SW480 (cell line): ENCODE data around the gene SPTBN4.
"Not testable (repeated sequence)": the region's sequence is repeated elsewhere in the genome, so short reads cannot be mapped to it uniquely, and the experiment has no call there.

Experiments used
- DNase-seq: peaks from one replicate; pipeline ENCODE4 v3.0.0-alpha.2; 2016; ENCODE audit warnings: low spot score

SPTBN4 gene

GRCh38 chr19:40466985-40467734, at the start of gene SPTBN4:
TSS of gene SPTBN4 (plus strand) at chr19:40467001. CDS start at chr19:40472622, 5,621 bp downstream.
- no peak for DNase-seq

DNA sequence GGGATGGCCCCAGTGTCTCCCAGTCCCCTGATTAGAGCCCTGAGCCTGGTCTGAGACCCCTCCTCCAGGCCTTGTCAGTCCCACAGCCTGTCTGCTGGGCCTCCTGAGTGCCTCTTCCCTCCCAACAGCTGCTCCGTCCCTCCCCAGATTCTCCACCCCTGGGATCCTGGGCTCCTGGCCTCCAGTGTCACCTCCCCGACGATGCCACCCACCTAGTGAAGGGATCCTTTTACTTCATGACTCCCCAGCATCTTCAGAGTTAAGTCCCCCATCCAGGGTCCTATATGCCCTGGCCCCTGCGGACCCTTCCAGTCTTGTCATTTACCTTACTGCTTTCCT, 49.2 kb upstream of the SPTBN4 start:
- DNase-seq = no peak

DNA sequence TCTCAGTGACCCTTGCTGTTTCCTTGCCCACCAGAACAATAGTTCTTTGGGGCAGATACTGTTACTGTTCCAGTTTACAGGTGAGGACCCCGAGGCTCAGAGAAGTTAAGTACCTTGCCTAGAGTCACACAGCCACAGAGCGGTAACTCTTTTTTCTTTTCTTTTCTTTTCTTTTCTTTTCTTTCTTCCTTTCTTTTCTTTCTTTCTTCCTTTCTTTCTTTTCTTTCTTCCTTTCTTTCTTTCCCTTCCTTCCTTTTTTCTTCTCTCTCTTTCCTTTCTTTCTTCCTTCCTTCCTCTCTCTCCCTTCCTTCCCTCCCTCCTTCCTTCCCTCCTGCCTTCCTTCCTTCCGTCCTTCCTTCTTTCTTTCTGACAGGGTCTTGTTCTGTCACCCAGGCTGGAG, 48.8 kb upstream of the SPTBN4 start:
- no peak for DNase-seq

DNA sequence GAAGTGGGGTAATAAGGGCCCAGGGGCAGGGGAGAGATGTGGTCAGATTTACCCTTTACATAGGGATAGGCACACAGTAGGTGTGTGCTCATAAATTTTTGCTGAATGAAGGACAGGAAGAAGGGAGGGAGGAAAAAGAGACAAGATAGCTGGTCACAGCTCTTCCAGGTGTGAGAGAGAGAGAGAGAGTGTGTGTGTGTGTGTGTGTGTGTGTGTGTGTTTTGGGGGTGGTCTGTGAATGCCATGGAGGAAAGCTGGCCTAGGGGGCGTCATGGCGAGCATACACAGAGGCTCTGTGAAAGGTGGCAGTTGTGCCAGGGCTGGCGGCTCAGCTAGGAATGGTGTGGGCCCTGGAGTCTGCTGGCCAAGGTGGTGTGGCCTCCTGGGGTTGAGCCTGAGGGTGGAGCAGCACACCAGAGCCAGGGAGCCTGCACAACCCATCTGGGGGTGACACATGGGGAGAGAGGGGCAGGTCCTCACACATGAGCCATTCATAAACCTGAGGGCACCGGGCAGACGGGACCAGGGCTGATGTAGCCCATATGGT, 47.7 kb upstream of the SPTBN4 start:
- DNase-seq = no peak

- DNase-seq = no peak
Measured at GRCh38 chr19:40419780-40420179, 47.0 kb upstream of the SPTBN4 start.

- no peak for DNase-seq
Measured at GRCh38 chr19:40420451-40420765, 46.4 kb upstream of the SPTBN4 start.

- DNase-seq = peak; percentile 94
Measured at GRCh38 chr19:40420766-40421765, 45.7 kb upstream of the SPTBN4 start.

GRCh38 chr19:40421993-40422747, 44.6 kb upstream of the SPTBN4 start:
- DNase-seq = no peak

GRCh38 chr19:40422748-40423566, 43.8 kb upstream of the SPTBN4 start:
- DNase-seq = no peak

DNA sequence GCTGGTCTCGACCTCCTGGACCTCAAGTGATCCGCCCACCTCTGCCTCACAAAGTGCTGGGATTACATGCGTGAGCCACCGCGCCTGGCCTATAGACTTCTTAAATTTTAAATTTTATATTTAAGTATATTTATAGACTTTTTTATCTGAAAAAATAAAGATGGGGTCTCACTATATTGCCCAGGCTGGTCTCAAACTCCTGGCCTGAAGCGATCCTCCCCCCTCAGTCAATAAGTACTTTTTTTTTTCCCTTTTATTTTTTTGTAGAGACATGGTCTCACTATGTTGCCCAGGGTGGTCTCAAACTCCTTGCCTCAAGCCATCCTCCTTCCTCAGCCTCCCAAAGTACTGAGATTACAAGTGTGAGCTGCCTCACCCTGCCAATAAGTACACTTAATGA, 42.9 kb upstream of the SPTBN4 start:
- no peak for DNase-seq

DNA sequence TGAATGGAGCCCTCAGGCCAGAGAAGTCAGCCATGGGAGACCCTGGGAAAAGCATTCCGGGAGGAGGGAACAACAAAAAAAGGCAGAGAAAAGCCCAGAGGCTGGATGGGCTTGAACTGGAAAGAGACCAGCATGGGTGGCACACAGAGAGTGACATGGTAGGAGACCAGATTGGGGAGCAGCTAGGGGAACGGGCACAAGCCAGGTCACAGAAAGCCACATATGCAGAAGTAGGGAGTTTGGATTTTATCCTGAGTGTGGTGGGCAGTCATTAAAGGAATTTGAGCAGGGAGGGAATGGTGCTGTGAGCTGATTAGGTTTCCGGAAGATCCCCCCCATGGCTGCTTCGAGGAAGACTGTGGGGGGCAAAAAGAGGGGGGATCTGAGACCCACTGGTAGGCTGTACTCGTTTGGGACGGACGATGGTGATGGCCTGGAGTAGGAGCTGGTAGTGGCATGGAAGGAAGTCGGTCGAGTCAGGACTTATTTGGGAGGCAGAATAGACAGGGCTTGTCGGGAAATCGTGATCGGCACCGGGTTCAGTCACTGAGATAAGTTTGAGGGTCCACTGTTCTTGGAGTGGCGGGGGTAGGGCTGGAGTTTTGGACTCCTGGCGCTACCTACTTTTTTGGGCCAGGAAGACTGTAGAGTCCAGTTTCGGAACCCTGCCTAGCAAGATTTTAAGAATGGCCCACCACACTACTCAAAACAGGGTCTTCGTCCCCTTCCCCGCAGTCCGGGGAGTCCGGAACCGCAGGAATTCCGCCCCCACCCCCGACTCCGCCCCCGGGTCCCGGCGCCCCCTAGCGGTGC, 42.0 kb upstream of the SPTBN4 start:
- DNase-seq = peak; percentile 46

- DNase-seq = peak; percentile 100
Measured at GRCh38 chr19:40425450-40426287, 41.1 kb upstream of the SPTBN4 start, which contains the start of gene SERTAD1. TSS of gene SERTAD1 (minus strand) at chr19:40425992. CDS start at chr19:40423546, 2,446 bp downstream.

GRCh38 chr19:40428197-40428596, 38.6 kb upstream of the SPTBN4 start:
- DNase-seq = not testable (repeated sequence)

- not testable (repeated sequence) for DNase-seq
Measured at GRCh38 chr19:40430242-40430641, 36.6 kb upstream of the SPTBN4 start.

- no peak for DNase-seq
Measured at GRCh38 chr19:40431698-40432097, 35.1 kb upstream of the SPTBN4 start.

DNA sequence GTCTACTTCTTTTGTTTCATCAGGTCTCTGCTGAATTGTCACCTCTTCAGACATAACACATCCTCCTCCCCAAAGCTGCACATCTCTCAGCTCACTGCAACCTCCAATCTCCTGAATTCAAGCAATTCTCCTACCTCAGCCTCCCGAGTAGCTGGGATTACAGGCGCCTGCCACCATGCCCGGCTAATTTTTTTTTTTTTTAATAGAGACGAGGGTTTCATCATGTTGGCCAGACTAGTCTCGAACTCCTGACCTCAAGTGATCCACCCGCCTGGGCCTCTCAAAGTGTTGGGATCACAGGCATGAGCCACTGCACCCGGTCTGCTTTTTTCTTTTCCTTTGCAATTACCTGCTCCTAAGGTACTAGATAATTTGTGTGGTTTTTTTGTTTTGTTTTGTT, 34.0 kb upstream of the SPTBN4 start:
- not testable (repeated sequence) for DNase-seq

GRCh38 chr19:40433391-40434216, 33.2 kb upstream of the SPTBN4 start:
- peak; percentile 92 for DNase-seq

DNA sequence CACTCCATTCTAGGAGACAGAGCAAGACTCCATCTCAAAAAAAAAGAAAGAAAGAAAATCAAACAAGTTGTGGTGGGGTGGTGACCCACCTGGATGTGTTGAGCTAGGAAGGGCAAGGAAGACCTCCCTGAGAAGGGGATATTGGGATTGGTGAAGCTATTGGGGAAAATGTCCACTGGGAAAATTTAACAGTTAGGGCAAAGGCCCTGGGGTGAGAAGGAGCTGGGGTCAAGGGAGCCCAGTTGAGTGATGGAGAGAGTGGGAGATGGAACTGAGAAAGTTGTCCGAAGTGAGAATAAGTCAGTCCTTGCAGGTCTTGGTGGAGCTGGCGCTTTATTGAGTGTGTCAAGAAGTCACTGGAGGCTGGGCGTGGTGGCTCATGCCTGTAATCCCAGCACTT, 28.5 kb upstream of the SPTBN4 start:
- no peak for DNase-seq
